Mammary epithelial cell (primary cell): Measurements from ENCODE around the gene RIMS1.

Source experiments
- EZH2 ChIP-seq: IDR thresholded peaks from 2 replicates; pipeline ENCODE4 v1.6.1; 2012; ENCODE audit warnings: low read length, inconsistent platforms, borderline replicate concordance
- TF ChIP-seq, protein P1 (sequence below), 2 donors: IDR thresholded peaks in 1 of 2; conservative IDR thresholded peaks in 1 of 2; 2 replicates each; pipeline ENCODE4 v1.5.1; 2011 to 2012; ENCODE audit warnings: inconsistent platforms in 2 of 2, low read length in 2 of 2, mild to moderate bottlenecking in 2 of 2, control low read depth in 1 of 2, low read depth in 1 of 2; ENCODE audit not compliant: insufficient read depth in 1 of 2; ENCODE audit errors: extremely low read depth in 1 of 2

GRCh38 chr6:71983131-71983530 lies 96.8 kb downstream of the RIMS1 start:
- TF ChIP-seq, protein P1, sequence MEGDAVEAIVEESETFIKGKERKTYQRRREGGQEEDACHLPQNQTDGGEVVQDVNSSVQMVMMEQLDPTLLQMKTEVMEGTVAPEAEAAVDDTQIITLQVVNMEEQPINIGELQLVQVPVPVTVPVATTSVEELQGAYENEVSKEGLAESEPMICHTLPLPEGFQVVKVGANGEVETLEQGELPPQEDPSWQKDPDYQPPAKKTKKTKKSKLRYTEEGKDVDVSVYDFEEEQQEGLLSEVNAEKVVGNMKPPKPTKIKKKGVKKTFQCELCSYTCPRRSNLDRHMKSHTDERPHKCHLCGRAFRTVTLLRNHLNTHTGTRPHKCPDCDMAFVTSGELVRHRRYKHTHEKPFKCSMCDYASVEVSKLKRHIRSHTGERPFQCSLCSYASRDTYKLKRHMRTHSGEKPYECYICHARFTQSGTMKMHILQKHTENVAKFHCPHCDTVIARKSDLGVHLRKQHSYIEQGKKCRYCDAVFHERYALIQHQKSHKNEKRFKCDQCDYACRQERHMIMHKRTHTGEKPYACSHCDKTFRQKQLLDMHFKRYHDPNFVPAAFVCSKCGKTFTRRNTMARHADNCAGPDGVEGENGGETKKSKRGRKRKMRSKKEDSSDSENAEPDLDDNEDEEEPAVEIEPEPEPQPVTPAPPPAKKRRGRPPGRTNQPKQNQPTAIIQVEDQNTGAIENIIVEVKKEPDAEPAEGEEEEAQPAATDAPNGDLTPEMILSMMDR (conservative IDR thresholded peaks at IDR 0.05 in 1 of 2, IDR thresholded peaks at IDR 0.05 in 1 of 2; ENCODE audit: extremely low read depth in 1 of 2, insufficient read depth in 1 of 2, low read depth in 1 of 2, low read length in 2 of 2), result no peak
- TF ChIP-seq EZH2, result no peak
